HepG2 (cell line): Measurements from ENCODE around the gene COX6A2. TPM values are rescaled to one million over a fixed set of nuclear protein-coding genes. Genes with fewer than 3 reads are reported as not detected.

Source experiments
- ASH2L ChIP-seq: fragments of 300-600, 200-600 bp; sonication (generic); IDR thresholded peaks from 2 replicates; pipeline ENCODE4 v1.7.0; 2017; ENCODE audit warnings: low read depth, mild to moderate bottlenecking, moderate library complexity, mixed read lengths, low read length; ENCODE audit not compliant: insufficient read length
- ATRX ChIP-seq: sonication (generic); formaldehyde crosslinking; IDR thresholded peaks from 2 replicates; pipeline ENCODE4 v1.4.0; 2020; ENCODE audit warnings: missing genetic modification reagents, borderline replicate concordance
- BATF2 ChIP-seq: sonication (generic); formaldehyde crosslinking; IDR thresholded peaks from 2 replicates; pipeline ENCODE4 v1.8.0; 2022; ENCODE audit warnings: mild to moderate bottlenecking, missing genetic modification reagents, moderate library complexity
- CENPX ChIP-seq: sonication (generic); formaldehyde crosslinking; IDR thresholded peaks from 2 replicates; pipeline ENCODE4 v1.9.0; 2021; ENCODE audit warnings: mild to moderate bottlenecking, missing genetic modification reagents, moderate library complexity
- GTF2F1 ChIP-seq: fragments of 150-350 bp; IDR thresholded peaks from 2 replicates; pipeline ENCODE4 v1.6.1; 2014; ENCODE audit warnings: low read length
- HMG20A ChIP-seq: IDR thresholded peaks from 2 replicates; pipeline ENCODE4 v1.6.1; 2016; ENCODE audit warnings: borderline replicate concordance
- HNF1B ChIP-seq: sonication (generic); formaldehyde crosslinking; IDR thresholded peaks from 2 replicates; pipeline ENCODE4 v1.5.1; 2020; ENCODE audit warnings: mild to moderate bottlenecking, moderate library complexity, missing genetic modification reagents
- IRF2 ChIP-seq: IDR thresholded peaks from 2 replicates; pipeline ENCODE4 v1.6.1; 2018; ENCODE audit warnings: missing genetic modification reagents, missing compliant biosample characterization
- KMT2B ChIP-seq: IDR thresholded peaks from 2 replicates; pipeline ENCODE4 v1.6.1; 2016; ENCODE audit warnings: missing genetic modification reagents, missing compliant biosample characterization
- MED1 ChIP-seq: sonication (generic); formaldehyde crosslinking; IDR thresholded peaks from 2 replicates; pipeline ENCODE4 v1.4.0; 2020; ENCODE audit warnings: missing genetic modification reagents
- PHF8 ChIP-seq: sonication (generic); formaldehyde crosslinking; IDR thresholded peaks from 2 replicates; pipeline ENCODE4 v1.5.0; 2020; ENCODE audit warnings: missing genetic modification reagents
- PITX1 ChIP-seq: sonication (generic); formaldehyde crosslinking; IDR thresholded peaks from 2 replicates; pipeline ENCODE4 v1.5.1; 2020; ENCODE audit warnings: mild to moderate bottlenecking, missing genetic modification reagents
- SIX1 ChIP-seq: sonication (generic); formaldehyde crosslinking; IDR thresholded peaks from 2 replicates; pipeline ENCODE4 v1.4.0; 2020; ENCODE audit warnings: missing genetic modification reagents, borderline replicate concordance
- TGIF2 ChIP-seq: IDR thresholded peaks from 2 replicates; pipeline ENCODE4 v1.6.1; 2016; ENCODE audit warnings: control low read depth, missing compliant biosample characterization
- U2AF1 ChIP-seq: fragments of 200-400 bp; formaldehyde crosslinking; optimal IDR thresholded peaks from 2 replicates; pipeline ENCODE3; 2017; ENCODE audit warnings: mild to moderate bottlenecking, low read depth, low read length
- ZFP36L1 ChIP-seq: sonication (generic); formaldehyde crosslinking; IDR thresholded peaks from 2 replicates; pipeline ENCODE4 v1.8.0; 2022; ENCODE audit warnings: mild to moderate bottlenecking, missing genetic modification reagents, moderate library complexity
- ZNF451 ChIP-seq: sonication (generic); formaldehyde crosslinking; IDR thresholded peaks from 2 replicates; pipeline ENCODE4 v1.5.0; 2020; ENCODE audit warnings: mild to moderate bottlenecking, missing genetic modification reagents
- ZNF564 ChIP-seq: sonication (generic); formaldehyde crosslinking; IDR thresholded peaks from 2 replicates; pipeline ENCODE4 v1.8.1; 2023; ENCODE audit warnings: mild to moderate bottlenecking, missing genetic modification reagents
- ZNF567 ChIP-seq: sonication (generic); formaldehyde crosslinking; IDR thresholded peaks from 2 replicates; pipeline ENCODE4 v1.8.1; 2023; ENCODE audit warnings: mild to moderate bottlenecking, missing genetic modification reagents, borderline replicate concordance
- ZNF792 ChIP-seq: IDR thresholded peaks from 2 replicates; pipeline ENCODE4 v1.6.1; 2016
- polyA plus RNA-seq, 8 experiments: library from polyadenylated mRNA; depleted of rRNA in 3 of 8; stranded (reverse) in 7 of 8; unstranded in 1 of 8; fragments of >200 nt; fragmentation: Illumina TruSeq in 4 of 8; extraction: Trizol in 4 of 8; gene quantifications; 2 replicates each; pipeline versions ENCODE4 v1.2.1 to v1.2.3, GENCODE V29; 2011 to 2016; ENCODE audit warnings: low read depth in 4 of 8, missing spikeins in 1 of 8, mixed read lengths in 1 of 8; ENCODE audit not compliant: insufficient read depth in 1 of 8
- total RNA-seq, 5 experiments: library from RNA; depleted of rRNA; stranded (reverse); fragments of >200 nt; fragmentation: Illumina TruSeq; extraction: Trizol; gene quantifications; 2 replicates each; pipeline ENCODE4 v1.2.3, GENCODE V29; 2016; ENCODE audit warnings: low read depth in 1 of 5
- TF ChIP-seq, protein P1 (sequence below): sonication (generic); formaldehyde crosslinking; IDR thresholded peaks from 2 replicates; pipeline ENCODE4 v1.9.0; 2021; ENCODE audit warnings: missing genetic modification reagents, borderline replicate concordance
- TF ChIP-seq, protein P2 (sequence below): sonication (generic); formaldehyde crosslinking; IDR thresholded peaks from 2 replicates; pipeline ENCODE4 v1.4.0; 2020; ENCODE audit warnings: mild to moderate bottlenecking, low read depth, missing genetic modification reagents
- TF ChIP-seq, protein P3 (sequence below): sonication (generic); formaldehyde crosslinking; IDR thresholded peaks from 2 replicates; pipeline ENCODE4 v1.4.0; 2020; ENCODE audit warnings: missing genetic modification reagents

The COX6A2 gene
- total and polyA plus RNA-seq, 2 of the 13 experiments (the other 11 are each of a cell fraction or from before 2014, with no cell fraction given) = not detected

GRCh38 chr16:31451681-31452351 lies 23.7 kb upstream of the COX6A2 start (continued):
- TF ChIP-seq HNF1B = peak; percentile 32; the same call in 1 of the 2 replicates
- TF ChIP-seq, protein P1, sequence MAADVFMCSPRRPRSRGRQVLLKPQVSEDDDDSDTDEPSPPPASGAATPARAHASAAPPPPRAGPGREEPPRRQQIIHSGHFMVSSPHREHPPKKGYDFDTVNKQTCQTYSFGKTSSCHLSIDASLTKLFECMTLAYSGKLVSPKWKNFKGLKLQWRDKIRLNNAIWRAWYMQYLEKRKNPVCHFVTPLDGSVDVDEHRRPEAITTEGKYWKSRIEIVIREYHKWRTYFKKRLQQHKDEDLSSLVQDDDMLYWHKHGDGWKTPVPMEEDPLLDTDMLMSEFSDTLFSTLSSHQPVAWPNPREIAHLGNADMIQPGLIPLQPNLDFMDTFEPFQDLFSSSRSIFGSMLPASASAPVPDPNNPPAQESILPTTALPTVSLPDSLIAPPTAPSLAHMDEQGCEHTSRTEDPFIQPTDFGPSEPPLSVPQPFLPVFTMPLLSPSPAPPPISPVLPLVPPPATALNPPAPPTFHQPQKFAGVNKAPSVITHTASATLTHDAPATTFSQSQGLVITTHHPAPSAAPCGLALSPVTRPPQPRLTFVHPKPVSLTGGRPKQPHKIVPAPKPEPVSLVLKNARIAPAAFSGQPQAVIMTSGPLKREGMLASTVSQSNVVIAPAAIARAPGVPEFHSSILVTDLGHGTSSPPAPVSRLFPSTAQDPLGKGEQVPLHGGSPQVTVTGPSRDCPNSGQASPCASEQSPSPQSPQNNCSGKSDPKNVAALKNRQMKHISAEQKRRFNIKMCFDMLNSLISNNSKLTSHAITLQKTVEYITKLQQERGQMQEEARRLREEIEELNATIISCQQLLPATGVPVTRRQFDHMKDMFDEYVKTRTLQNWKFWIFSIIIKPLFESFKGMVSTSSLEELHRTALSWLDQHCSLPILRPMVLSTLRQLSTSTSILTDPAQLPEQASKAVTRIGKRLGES = no peak
- TF ChIP-seq IRF2 (CRISPR knock-in tag) = 0 out of 2 replicates have a peak, but pooled peaks have one; percentile 39
- no peak for TF ChIP-seq ASH2L
- TF ChIP-seq GTF2F1 = no peak
- peak; percentile 72 for TF ChIP-seq ZNF792 (CRISPR knock-in tag)
- no peak for TF ChIP-seq ZNF451
- TF ChIP-seq TGIF2 (CRISPR knock-in tag) = 0 out of 2 replicates have a peak, but pooled peaks have one; percentile 42
- TF ChIP-seq PITX1 (CRISPR knock-in tag) = no peak
- TF ChIP-seq U2AF1 = no peak
- TF ChIP-seq, protein P2, sequence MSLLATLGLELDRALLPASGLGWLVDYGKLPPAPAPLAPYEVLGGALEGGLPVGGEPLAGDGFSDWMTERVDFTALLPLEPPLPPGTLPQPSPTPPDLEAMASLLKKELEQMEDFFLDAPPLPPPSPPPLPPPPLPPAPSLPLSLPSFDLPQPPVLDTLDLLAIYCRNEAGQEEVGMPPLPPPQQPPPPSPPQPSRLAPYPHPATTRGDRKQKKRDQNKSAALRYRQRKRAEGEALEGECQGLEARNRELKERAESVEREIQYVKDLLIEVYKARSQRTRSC (CRISPR knock-in tag) = no peak
- peak; percentile 30; the same call in 1 of the 2 replicates for TF ChIP-seq HMG20A (CRISPR knock-in tag)
- no peak for TF ChIP-seq BATF2 (CRISPR knock-in tag)
- TF ChIP-seq ATRX (CRISPR knock-in tag) = no peak
- no peak for TF ChIP-seq CENPX (CRISPR knock-in tag)
- no peak for TF ChIP-seq ZNF564
- TF ChIP-seq ZNF567 (CRISPR knock-in tag) = no peak
- no peak for TF ChIP-seq ZFP36L1 (CRISPR knock-in tag)
- TF ChIP-seq MED1 (CRISPR knock-in tag) = no peak
- no peak for TF ChIP-seq KMT2B (CRISPR knock-in tag)
- TF ChIP-seq PHF8 (CRISPR knock-in tag) = peak; percentile 28; the same call in 1 of the 2 replicates
- TF ChIP-seq, protein P3, sequence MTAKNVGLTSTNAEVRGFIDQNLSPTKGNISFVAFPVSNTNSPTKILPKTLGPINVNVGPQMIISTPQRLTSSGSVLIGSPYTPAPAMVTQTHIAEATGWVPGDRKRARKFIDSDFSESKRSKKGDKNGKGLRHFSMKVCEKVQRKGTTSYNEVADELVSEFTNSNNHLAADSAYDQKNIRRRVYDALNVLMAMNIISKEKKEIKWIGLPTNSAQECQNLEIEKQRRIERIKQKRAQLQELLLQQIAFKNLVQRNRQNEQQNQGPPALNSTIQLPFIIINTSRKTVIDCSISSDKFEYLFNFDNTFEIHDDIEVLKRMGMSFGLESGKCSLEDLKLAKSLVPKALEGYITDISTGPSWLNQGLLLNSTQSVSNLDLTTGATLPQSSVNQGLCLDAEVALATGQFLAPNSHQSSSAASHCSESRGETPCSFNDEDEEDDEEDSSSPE = 0 out of 2 replicates have a peak, but pooled peaks have one; percentile 21
- no peak for TF ChIP-seq SIX1 (CRISPR knock-in tag)
